ENCODE results near the gene SAMD4B. TPM values are rescaled to one million over a fixed set of nuclear protein-coding genes. Genes with fewer than 3 reads are reported as not detected.
"Not testable (repeated sequence)": the region's sequence is repeated elsewhere in the genome, so short reads cannot be mapped to it uniquely, and the experiment has no call there.

Gene SAMD4B
- total RNA-seq, 4 donors from 2014 or later = 79.5 to 212 (median 124) TPM

GRCh38 chr19:39329948-39330347 is 12.3 kb upstream of the SAMD4B start:
- Histone ChIP-seq H3K9me3 (no peaks in the 10 kb centered on the region), H3K4me1 (no peaks in the 10 kb centered on the region), H3K27me3 (no peaks in the 10 kb centered on the region), H3K36me3 (no peaks in the 10 kb centered on the region), H3K4me3 (replicated peaks in 1 of 3) (no peak overlapping the region), H3K27ac (no peak overlapping the region)
- TF ChIP-seq POLR2A (IDR thresholded peaks at IDR 0.05) (no peak), CTCF (IDR thresholded peaks at IDR 0.05) (no peak)
- intact Hi-C loops (cut with DNase I) = loop anchor here (2.0 kb wide), 1 partner anchor 209 kb away; no protein-coding TSS in a partner anchor
- WGBS, 2 donors = 83 to 89% methylated on average over 7 of the region's 7 CpGs
- no peak for DNase-seq

DNA sequence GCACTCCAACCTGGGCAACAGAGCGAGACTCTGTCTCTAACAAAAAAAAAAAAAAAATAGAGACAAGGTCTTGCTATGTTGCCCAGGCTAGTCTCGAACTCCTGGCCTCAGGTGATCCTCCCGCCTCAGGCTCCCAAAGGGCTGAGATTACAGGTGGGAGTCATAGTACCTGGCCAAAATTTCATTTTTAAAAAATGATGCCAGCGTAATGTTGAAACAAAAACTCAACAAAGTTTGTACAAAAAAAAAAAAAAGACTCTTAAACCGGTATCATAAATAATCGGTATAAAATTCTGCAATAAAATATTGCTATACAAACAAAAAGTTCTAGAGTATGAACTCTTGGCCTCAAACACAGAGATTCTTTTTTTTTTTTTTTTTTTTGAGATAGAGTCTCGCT is 9.9 kb upstream of the SAMD4B start:
- intact Hi-C loops (cut with DNase I) = no loop called here
- Histone ChIP-seq H3K36me3 (no peaks in the 10 kb centered on the region), H3K4me1 (no peaks in the 10 kb centered on the region), H3K27me3 (no peaks in the 10 kb centered on the region), H3K27ac (no peak overlapping the region), H3K4me3 (replicated peaks in 1 of 3) (no peak overlapping the region), H3K9me3 (no peaks in the 10 kb centered on the region)
- no peak for DNase-seq
- 91 to 92% methylated on average over 7 of the region's 7 CpGs for WGBS, 2 donors
- no peak for TF ChIP-seq POLR2A (IDR thresholded peaks at IDR 0.05)
- TF ChIP-seq CTCF (IDR thresholded peaks at IDR 0.05) = no peak

- H3K27ac ChIP-seq; H3K9me3 ChIP-seq; intact Hi-C loops (cut with DNase I); DNase-seq; H3K4me3 ChIP-seq (replicated peaks in 1 of 3); H3K4me1 ChIP-seq; H3K36me3 ChIP-seq; H3K27me3 ChIP-seq: not testable (repeated sequence)
- 75 to 81% methylated on average over 6 of the region's 6 CpGs for WGBS, 2 donors
Measured at GRCh38 chr19:39332738-39333137, 9.5 kb upstream of the SAMD4B start.

DNA sequence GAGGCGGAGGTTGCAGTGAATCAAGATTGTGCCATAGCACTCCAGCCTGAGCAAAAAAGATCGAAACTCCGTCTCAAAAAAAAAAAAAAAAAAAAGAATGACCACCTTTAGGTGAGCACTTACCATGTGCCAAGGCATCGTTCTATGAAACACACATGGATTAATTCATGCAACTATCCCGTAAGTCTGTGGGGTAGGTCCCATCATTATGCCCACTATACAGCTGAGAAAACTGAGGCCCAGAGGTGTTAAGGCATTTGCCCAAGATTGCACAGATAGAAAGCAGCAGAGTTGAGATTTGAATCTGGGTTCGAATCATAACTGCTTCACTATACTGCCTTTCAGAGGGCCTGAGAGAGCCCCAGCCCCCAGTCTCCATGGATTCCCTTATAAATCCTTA is 8.7 kb upstream of the SAMD4B start:
- H3K9me3 ChIP-seq = no peaks in the 10 kb centered on the region
- DNase-seq = no peak
- H3K27me3 ChIP-seq = no peaks in the 10 kb centered on the region
- H3K4me1 ChIP-seq = no peaks in the 10 kb centered on the region
- no peaks in the 10 kb centered on the region for H3K36me3 ChIP-seq
- H3K4me3 ChIP-seq (replicated peaks in 1 of 3) = no peak overlapping the region
- 88 to 93% methylated on average over 6 of the region's 6 CpGs for WGBS, 2 donors
- no peak overlapping the region for H3K27ac ChIP-seq
- intact Hi-C loops (cut with DNase I) = no loop called here
- TF ChIP-seq POLR2A (IDR thresholded peaks at IDR 0.05) (no peak), CTCF (IDR thresholded peaks at IDR 0.05) (no peak)

DNA sequence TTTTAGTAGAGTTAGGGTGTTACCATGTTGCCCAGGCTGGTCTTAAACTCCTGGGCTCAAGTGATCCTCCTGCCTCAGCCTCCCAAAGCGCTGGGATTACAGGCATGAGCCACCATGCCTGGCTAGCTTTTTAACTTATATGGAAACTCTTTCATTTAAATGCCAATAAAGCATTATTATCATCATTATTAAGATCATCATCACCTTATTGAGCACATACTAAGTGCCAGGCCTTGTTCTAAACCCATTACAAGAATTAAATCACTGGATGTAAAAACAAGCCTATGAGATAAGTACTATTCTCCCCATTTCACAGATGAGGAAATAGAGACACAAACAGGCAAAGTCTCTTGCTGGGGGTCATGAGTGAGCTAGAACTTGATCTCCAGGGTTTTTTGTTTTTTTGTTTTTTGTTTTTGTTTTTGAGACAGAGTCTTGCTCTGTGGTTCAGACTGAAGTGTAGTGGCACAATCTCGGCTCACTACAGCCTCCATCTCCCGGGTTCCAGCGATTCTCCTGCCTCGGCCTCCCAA is 7.7 kb upstream of the SAMD4B start:
- intact Hi-C loops (cut with DNase I) = no loop called here

More for the DNA sequence above, 7.7 kb upstream of the SAMD4B start:
- H3K27ac ChIP-seq = no peak overlapping the region
- DNase-seq = no peak
- TF ChIP-seq CTCF (IDR thresholded peaks at IDR 0.05) (no peak), POLR2A (IDR thresholded peaks at IDR 0.05) (no peak)
- H3K4me1 ChIP-seq = no peaks in the 10 kb centered on the region
- no peaks in the 10 kb centered on the region for H3K27me3 ChIP-seq
- no peaks in the 10 kb centered on the region for H3K9me3 ChIP-seq
- no peaks in the 10 kb centered on the region for H3K36me3 ChIP-seq
- 88 to 95% methylated on average over 5 of the region's 5 CpGs for WGBS, 2 donors
- no peak overlapping the region for H3K4me3 ChIP-seq (replicated peaks in 1 of 3)

Data from thyroid gland (tissue), 4 donors.